Activated T-cell treated with anti-CD3 and anti-CD28 coated beads, Interleukin-2, amount 50 U/mL, for 72 hours (primary cell): ENCODE measurements around the gene APBB2. TPM values are rescaled to one million over a fixed set of nuclear protein-coding genes. Genes with fewer than 3 reads are reported as not detected.
"Not testable (repeated sequence)": the region's sequence is repeated elsewhere in the genome, so short reads cannot be mapped to it uniquely, and the experiment has no call there.

Source experiments
- ATAC-seq, 2 donors: fragments of 150-1000 bp; cut with Tn5 transposase; replicated peaks in 1 of 2; 2 replicates each; pipeline ENCODE4 v1.10.0; 2021; ENCODE audit warnings: moderate library complexity in 2 of 2, mild to moderate bottlenecking in 1 of 2
- DNase-seq, 2 donors: peaks; one replicate each; pipeline ENCODE4 v3.0.0; 2021 to 2022; ENCODE audit warnings: mixed read lengths in 1 of 2
- H3K27ac Mint-ChIP-seq: one replicate; pipeline ENCODE4 v1.8.0; 2022; ENCODE audit warnings: mild to moderate bottlenecking, moderate library complexity, mixed read lengths
- H3K27me3 Mint-ChIP-seq: one replicate; pipeline ENCODE4 v1.8.0; 2022; ENCODE audit warnings: low read depth, mixed read lengths
- H3K36me3 Mint-ChIP-seq, 2 donors: one replicate each; pipeline ENCODE4 v1.8.0; 2022; ENCODE audit warnings: mixed read lengths in 2 of 2, mild to moderate bottlenecking in 1 of 2; ENCODE audit not compliant: insufficient read depth in 2 of 2
- H3K4me1 Mint-ChIP-seq: one replicate; pipeline ENCODE4 v1.8.0; 2022; ENCODE audit warnings: low read depth, mixed read lengths
- H3K4me3 Mint-ChIP-seq, 2 donors: one replicate each; pipeline ENCODE4 v1.8.0; 2022; ENCODE audit warnings: mild to moderate bottlenecking in 2 of 2, mixed read lengths in 2 of 2, moderate library complexity in 2 of 2
- H3K9me3 Mint-ChIP-seq, 2 donors: one replicate each; pipeline ENCODE4 v1.8.0; 2022; ENCODE audit warnings: mixed read lengths in 2 of 2
- total RNA-seq, 2 donors: library from RNA; stranded (reverse); gene quantifications; one replicate each; pipeline ENCODE4 v1.2.3, GENCODE V29; 2022

The APBB2 gene
- total RNA-seq, 2 donors from 2014 or later: 6.8 to 8.6 TPM

GRCh38 chr4:40910706-40911105, 303.6 kb downstream of the APBB2 start:
- ATAC-seq (no peak), DNase-seq (no peak)
- Mint-ChIP-seq H3K4me3 (no peak overlapping the region), H3K36me3 (peaks cover 0 to 3% of the 10 kb centered on the region in 2 donors), H3K9me3 (no peaks in the 10 kb centered on the region), H3K27me3 (no peaks in the 10 kb centered on the region), H3K27ac (no peak overlapping the region), H3K4me1 (peaks cover 59% of the 10 kb centered on the region)

DNA sequence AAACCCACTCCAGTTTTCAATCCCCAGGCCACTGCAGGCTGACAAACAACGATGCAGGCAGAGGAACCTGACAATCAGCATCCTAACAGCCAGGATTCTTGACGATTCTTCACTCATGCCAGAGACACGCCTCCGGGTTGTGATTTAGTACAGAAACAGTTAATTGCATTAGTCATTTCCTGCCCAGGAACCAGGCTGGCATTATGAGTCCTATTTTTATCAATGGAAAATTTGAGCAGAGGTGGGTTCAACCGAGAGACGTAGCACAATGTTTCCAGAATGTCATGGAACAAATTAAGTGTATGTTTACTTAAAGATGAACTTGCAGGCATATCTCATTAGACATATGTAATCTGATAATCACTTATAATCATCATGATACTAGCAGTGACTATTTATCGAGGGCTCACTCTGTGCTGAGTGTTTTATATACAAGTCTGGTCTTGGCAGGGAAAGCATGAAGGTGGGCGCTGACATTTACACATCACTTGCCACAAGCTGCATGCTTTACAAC, 304.9 kb downstream of the APBB2 start:
- H3K4me3 Mint-ChIP-seq: peak overlapping the region; percentile 69 to 74
- DNase-seq (peak; percentile 62 to 69), ATAC-seq (peak; percentile 82)
- no peaks in the 10 kb centered on the region for H3K9me3 Mint-ChIP-seq
- no peaks in the 10 kb centered on the region for H3K27me3 Mint-ChIP-seq
- H3K4me1 Mint-ChIP-seq: peaks cover 46% of the 10 kb centered on the region
- peak overlapping the region; percentile 85 for H3K27ac Mint-ChIP-seq
- no peaks in the 10 kb centered on the region for H3K36me3 Mint-ChIP-seq

GRCh38 chr4:40908702-40909362, 305.5 kb downstream of the APBB2 start:
- ATAC-seq: peak; percentile 68 to 81
- no peaks in the 10 kb centered on the region for H3K27me3 Mint-ChIP-seq
- H3K27ac Mint-ChIP-seq: peak overlapping the region; percentile 85
- H3K9me3 Mint-ChIP-seq: no peaks in the 10 kb centered on the region
- peak; percentile 78 to 85 for DNase-seq
- H3K4me1 Mint-ChIP-seq: peaks cover 42% of the 10 kb centered on the region
- no peaks in the 10 kb centered on the region for H3K36me3 Mint-ChIP-seq
- peak overlapping the region; percentile 69 to 74 for H3K4me3 Mint-ChIP-seq

- no peaks in the 10 kb centered on the region for H3K9me3 Mint-ChIP-seq
- peaks cover 42% of the 10 kb centered on the region for H3K4me1 Mint-ChIP-seq
- DNase-seq: no peak
- ATAC-seq: peak; percentile 3 to 10
- no peaks in the 10 kb centered on the region for H3K36me3 Mint-ChIP-seq
- peak overlapping the region; percentile 69 to 74 for H3K4me3 Mint-ChIP-seq
- peak overlapping the region; percentile 85 for H3K27ac Mint-ChIP-seq
- H3K27me3 Mint-ChIP-seq: no peaks in the 10 kb centered on the region
Measured at GRCh38 chr4:40908297-40908696, 306.0 kb downstream of the APBB2 start.

GRCh38 chr4:40905414-40905813, 308.9 kb downstream of the APBB2 start:
- H3K9me3 Mint-ChIP-seq: no peaks in the 10 kb centered on the region
- no peak for DNase-seq
- H3K27ac Mint-ChIP-seq: no peak overlapping the region
- no peaks in the 10 kb centered on the region for H3K36me3 Mint-ChIP-seq
- H3K4me3 Mint-ChIP-seq: no peak overlapping the region
- peaks cover 28% of the 10 kb centered on the region for H3K4me1 Mint-ChIP-seq
- no peaks in the 10 kb centered on the region for H3K27me3 Mint-ChIP-seq
- no peak for ATAC-seq

DNA sequence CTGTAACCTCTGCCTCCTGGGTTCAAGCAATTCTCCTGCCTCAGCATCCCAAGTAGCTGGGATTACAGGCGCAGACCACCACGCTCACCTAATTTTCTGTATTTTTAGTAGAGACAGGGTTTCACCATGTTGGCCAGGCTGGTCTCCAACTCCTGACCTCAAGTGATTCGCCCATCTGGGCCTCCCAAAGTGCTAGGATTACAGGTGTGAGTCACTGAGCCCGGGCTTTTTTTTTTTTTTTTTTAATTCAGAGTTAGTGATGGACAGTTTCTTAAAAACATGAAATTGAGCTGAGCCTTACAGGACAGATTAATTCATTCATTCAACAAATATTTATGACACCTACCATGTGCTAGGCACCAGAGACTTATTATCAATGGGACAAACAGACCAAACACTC, 313.8 kb downstream of the APBB2 start:
- not testable (repeated sequence) for H3K9me3 Mint-ChIP-seq, H3K27ac Mint-ChIP-seq, H3K27me3 Mint-ChIP-seq, H3K4me3 Mint-ChIP-seq, ATAC-seq, H3K36me3 Mint-ChIP-seq, DNase-seq, H3K4me1 Mint-ChIP-seq

DNA sequence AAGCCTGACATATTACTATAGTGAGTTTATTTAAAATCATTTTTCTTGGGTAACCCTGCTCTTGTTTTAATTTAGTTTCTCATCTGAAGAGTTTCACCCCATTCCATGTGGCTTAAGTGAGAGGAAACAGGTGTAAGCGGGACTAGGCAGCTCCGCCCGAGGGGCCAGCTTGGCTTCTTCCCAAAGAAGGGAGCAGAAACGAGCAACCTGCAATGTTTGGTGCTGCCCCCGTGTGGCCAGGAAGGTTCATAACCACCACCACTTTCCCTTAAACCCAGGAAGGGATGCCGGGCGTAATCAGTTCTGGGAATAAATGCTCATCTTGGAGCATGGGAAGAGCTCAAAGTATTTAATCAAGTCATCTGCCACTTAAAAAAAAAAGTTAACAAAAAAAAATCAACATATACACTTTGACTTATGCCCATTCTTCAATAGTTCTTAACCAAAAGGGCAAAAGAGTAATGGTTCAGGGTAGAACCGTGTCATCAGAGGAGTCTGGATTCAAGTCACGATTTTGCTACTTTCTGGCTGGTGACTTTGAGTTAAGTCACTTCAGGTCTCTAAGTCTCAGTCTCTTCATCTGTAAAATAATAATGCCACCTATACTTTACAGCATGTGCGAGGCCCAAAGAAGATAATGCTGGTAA, 316.7 kb downstream of the APBB2 start:
- peak; percentile 71 to 75 for DNase-seq
- Mint-ChIP-seq H3K4me3 (peak overlapping the region; percentile 76 to 79), H3K27me3 (no peaks in the 10 kb centered on the region), H3K4me1 (peaks cover 5% of the 10 kb centered on the region), H3K9me3 (no peaks in the 10 kb centered on the region), H3K36me3 (no peaks in the 10 kb centered on the region), H3K27ac (no peak overlapping the region)
- ATAC-seq: peak; percentile 82 to 83

- Mint-ChIP-seq H3K27me3 (no peaks in the 10 kb centered on the region), H3K27ac (no peak overlapping the region), H3K4me3 (no peak overlapping the region), H3K4me1 (peaks cover 13% of the 10 kb centered on the region), H3K9me3 (no peaks in the 10 kb centered on the region), H3K36me3 (no peaks in the 10 kb centered on the region)
- DNase-seq (no peak), ATAC-seq (no peak)
Measured at GRCh38 chr4:40890764-40891163, 323.6 kb downstream of the APBB2 start.

GRCh38 chr4:40890199-40890598, 324.1 kb downstream of the APBB2 start:
- H3K4me3 Mint-ChIP-seq: no peak overlapping the region
- no peaks in the 10 kb centered on the region for H3K9me3 Mint-ChIP-seq
- no peak for DNase-seq
- peaks cover 13% of the 10 kb centered on the region for H3K4me1 Mint-ChIP-seq
- H3K36me3 Mint-ChIP-seq: no peaks in the 10 kb centered on the region
- no peaks in the 10 kb centered on the region for H3K27me3 Mint-ChIP-seq
- no peak overlapping the region for H3K27ac Mint-ChIP-seq
- ATAC-seq: no peak

DNA sequence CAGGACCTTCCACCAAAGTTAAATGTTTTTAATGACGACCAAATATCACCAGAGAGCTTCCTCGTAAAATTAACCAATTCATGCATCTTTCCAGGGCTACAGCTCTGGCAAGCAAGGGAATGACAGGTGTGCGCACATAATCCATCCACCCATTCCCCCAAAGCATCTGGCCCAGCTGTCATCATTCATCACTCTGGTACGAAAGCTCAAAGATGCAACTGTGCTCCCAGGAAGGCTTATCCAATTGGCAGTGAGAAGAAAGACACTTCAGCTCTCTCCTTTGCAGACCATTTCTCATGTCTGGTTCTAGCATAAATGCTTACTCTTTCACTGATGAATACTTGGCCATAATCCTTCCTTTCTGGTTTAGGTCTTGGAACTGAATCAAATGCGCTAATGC, 325.4 kb downstream of the APBB2 start:
- Mint-ChIP-seq H3K36me3 (no peaks in the 10 kb centered on the region), H3K4me1 (peaks cover 13% of the 10 kb centered on the region), H3K9me3 (no peaks in the 10 kb centered on the region), H3K27ac (no peak overlapping the region), H3K27me3 (no peaks in the 10 kb centered on the region), H3K4me3 (no peak overlapping the region)
- ATAC-seq: no peak
- no peak for DNase-seq

GRCh38 chr4:40887764-40888131, 326.6 kb downstream of the APBB2 start:
- Mint-ChIP-seq H3K27ac (no peak overlapping the region), H3K4me1 (peaks cover 13% of the 10 kb centered on the region), H3K9me3 (no peaks in the 10 kb centered on the region), H3K27me3 (peaks cover 1% of the 10 kb centered on the region), H3K36me3 (no peaks in the 10 kb centered on the region), H3K4me3 (no peak overlapping the region)
- ATAC-seq (peak; percentile 64 to 92), DNase-seq (peak in 1 of 2 donors; percentile 5)

- no peak for ATAC-seq
- Mint-ChIP-seq H3K4me3 (no peak overlapping the region), H3K4me1 (peaks cover 13% of the 10 kb centered on the region), H3K27me3 (peaks cover 7% of the 10 kb centered on the region), H3K9me3 (no peaks in the 10 kb centered on the region), H3K36me3 (no peaks in the 10 kb centered on the region), H3K27ac (no peak overlapping the region)
- DNase-seq: no peak
Measured at GRCh38 chr4:40886931-40887763, 327.2 kb downstream of the APBB2 start.

- Mint-ChIP-seq H3K27me3 (peaks cover 19% of the 10 kb centered on the region), H3K4me1 (peaks cover under 1% of the 10 kb centered on the region), H3K4me3 (no peak overlapping the region)
Measured at GRCh38 chr4:40881851-40882250, 332.5 kb downstream of the APBB2 start.

More at GRCh38 chr4:40881851-40882250, 332.5 kb downstream of the APBB2 start:
- no peaks in the 10 kb centered on the region for H3K36me3 Mint-ChIP-seq
- DNase-seq (no peak), ATAC-seq (no peak)
- H3K27ac Mint-ChIP-seq: no peak overlapping the region
- no peaks in the 10 kb centered on the region for H3K9me3 Mint-ChIP-seq
